ENCODE measurements around the gene GLIS2. TPM values are rescaled to one million over a fixed set of nuclear protein-coding genes. Genes with fewer than 3 reads are reported as not detected.

GLIS2 gene
- total RNA-seq, 1 experiment from 2014 or later = 2.1 TPM

DNA sequence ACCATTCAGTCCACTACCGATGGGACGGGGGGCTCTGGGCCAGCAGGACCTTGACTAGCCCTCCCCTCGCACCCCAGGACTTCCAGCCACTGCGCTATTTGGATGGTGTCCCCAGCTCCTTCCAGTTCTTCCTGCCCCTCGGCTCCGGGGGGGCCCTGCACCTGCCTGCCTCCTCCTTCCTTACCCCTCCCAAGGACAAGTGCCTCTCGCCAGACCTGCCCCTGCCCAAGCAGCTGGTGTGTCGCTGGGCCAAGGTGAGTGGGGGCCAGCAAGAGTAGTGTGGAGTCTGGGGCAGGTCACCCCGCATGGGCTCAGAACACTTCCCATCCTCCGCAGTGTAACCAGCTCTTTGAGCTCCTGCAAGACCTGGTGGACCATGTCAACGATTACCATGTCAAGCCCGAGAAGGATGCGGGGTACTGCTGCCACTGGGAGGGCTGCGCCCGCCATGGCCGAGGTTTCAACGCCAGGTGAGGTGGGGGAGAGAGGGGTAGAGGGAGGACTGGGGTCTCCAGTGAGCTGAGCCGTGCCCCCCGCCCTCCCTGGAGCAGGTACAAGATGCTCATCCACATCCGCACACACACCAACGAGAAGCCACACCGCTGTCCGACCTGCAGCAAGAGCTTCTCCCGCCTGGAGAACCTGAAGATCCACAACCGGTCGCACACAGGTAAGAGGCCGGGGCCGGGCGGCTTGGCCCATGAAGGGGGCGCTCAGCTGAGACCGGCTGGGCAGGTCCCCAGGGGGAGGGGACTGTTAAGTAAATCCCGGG lies 19.0 kb downstream of the GLIS2 start:
- H4K20me1 ChIP-seq (ENCODE audit: low read length) = no peaks in the 10 kb centered on the region
- no peak overlapping the region for H3K4me3 ChIP-seq (ENCODE audit: low read length)
- no peak overlapping the region for H3K9ac ChIP-seq (ENCODE audit: low read length)
- H3K4me1 ChIP-seq (ENCODE audit: insufficient read depth, low read length) = no peaks in the 10 kb centered on the region
- H3F3A ChIP-seq (ENCODE audit: low read length, unreplicated experiment) = no peaks in the 10 kb centered on the region
- intact Hi-C loops (cut with micrococcal nuclease) = no loop called here
- TF ChIP-seq EZH2 (IDR thresholded peaks at IDR 0.05; ENCODE audit: low read length, unreplicated experiment) (no peak), EZH2phosphoT487 (IDR thresholded peaks at IDR 0.05; ENCODE audit: borderline replicate concordance, low read length) (no peak)
- TF ChIP-seq, protein P1, sequence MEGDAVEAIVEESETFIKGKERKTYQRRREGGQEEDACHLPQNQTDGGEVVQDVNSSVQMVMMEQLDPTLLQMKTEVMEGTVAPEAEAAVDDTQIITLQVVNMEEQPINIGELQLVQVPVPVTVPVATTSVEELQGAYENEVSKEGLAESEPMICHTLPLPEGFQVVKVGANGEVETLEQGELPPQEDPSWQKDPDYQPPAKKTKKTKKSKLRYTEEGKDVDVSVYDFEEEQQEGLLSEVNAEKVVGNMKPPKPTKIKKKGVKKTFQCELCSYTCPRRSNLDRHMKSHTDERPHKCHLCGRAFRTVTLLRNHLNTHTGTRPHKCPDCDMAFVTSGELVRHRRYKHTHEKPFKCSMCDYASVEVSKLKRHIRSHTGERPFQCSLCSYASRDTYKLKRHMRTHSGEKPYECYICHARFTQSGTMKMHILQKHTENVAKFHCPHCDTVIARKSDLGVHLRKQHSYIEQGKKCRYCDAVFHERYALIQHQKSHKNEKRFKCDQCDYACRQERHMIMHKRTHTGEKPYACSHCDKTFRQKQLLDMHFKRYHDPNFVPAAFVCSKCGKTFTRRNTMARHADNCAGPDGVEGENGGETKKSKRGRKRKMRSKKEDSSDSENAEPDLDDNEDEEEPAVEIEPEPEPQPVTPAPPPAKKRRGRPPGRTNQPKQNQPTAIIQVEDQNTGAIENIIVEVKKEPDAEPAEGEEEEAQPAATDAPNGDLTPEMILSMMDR (conservative IDR thresholded peaks at IDR 0.05; ENCODE audit: low read depth, low read length) = no peak
- DNase-seq = no peak
- no peak for ATAC-seq
- no TSS peak for BruUV-seq (replicated peaks)
- no peaks in the 10 kb centered on the region for H3K9me2 ChIP-seq (replicated peaks; ENCODE audit: low read length)
- H3K79me2 ChIP-seq (ENCODE audit: low read length) = no peaks in the 10 kb centered on the region
- H2AFZ ChIP-seq (ENCODE audit: low read length) = no peak overlapping the region
- no peaks in the 10 kb centered on the region for H3K36me3 ChIP-seq (ENCODE audit: low read depth, low read length)
- ChIA-PET POLR2A (ENCODE audit: unreplicated experiment) (no interaction called here), CTCF (no interaction called here)
- H3K4me2 ChIP-seq (ENCODE audit: low read length) = no peak overlapping the region
- no peaks in the 10 kb centered on the region for H3K27me3 ChIP-seq (ENCODE audit: low read length)
- no peaks in the 10 kb centered on the region for H3K9me3 ChIP-seq (ENCODE audit: low read length)
- no peak overlapping the region for H3K27ac ChIP-seq (ENCODE audit: low read length)

DNA sequence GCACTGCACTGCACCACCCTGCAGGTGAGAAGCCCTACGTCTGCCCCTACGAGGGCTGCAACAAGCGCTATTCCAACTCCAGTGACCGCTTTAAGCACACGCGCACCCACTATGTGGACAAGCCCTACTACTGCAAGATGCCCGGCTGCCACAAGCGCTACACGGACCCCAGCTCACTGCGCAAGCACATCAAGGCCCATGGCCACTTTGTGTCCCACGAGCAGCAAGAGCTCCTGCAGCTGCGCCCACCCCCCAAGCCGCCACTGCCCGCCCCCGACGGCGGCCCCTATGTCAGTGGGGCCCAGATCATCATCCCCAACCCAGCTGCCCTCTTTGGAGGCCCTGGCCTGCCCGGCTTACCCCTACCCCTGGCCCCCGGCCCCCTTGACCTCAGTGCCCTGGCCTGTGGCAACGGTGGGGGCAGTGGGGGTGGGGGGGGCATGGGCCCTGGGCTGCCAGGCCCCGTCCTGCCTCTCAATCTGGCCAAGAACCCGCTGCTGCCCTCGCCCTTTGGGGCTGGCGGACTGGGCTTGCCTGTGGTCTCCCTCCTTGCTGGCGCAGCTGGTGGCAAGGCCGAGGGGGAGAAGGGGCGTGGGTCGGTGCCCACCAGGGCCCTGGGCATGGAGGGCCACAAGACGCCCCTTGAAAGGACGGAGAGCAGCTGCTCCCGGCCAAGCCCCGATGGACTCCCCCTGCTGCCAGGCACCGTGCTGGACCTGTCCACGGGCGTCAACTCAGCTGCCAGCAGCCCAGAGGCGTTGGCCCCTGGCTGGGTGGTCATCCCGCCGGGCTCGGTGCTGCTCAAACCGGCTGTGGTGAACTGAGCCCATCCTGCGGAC lies 21.1 kb downstream of the GLIS2 start:
- H3K4me2 ChIP-seq (ENCODE audit: low read length) = no peak overlapping the region
- no peaks in the 10 kb centered on the region for H3K9me2 ChIP-seq (replicated peaks; ENCODE audit: low read length)
- no peaks in the 10 kb centered on the region for H3K27me3 ChIP-seq (ENCODE audit: low read length)
- no peaks in the 10 kb centered on the region for H3K9me3 ChIP-seq (ENCODE audit: low read length)
- H3K4me3 ChIP-seq (ENCODE audit: low read length) = no peak overlapping the region
- ATAC-seq = no peak
- DNase-seq = no peak
- TF ChIP-seq, protein P1 (conservative IDR thresholded peaks at IDR 0.05; ENCODE audit: low read depth, low read length) = no peak
- no peak for TF ChIP-seq EZH2 (IDR thresholded peaks at IDR 0.05; ENCODE audit: low read length, unreplicated experiment)
- no peak for TF ChIP-seq EZH2phosphoT487 (IDR thresholded peaks at IDR 0.05; ENCODE audit: borderline replicate concordance, low read length)
- no peaks in the 10 kb centered on the region for H4K20me1 ChIP-seq (ENCODE audit: low read length)
- no peak overlapping the region for H3K9ac ChIP-seq (ENCODE audit: low read length)
- H3F3A ChIP-seq (ENCODE audit: low read length, unreplicated experiment) = no peaks in the 10 kb centered on the region
- no TSS peak for BruUV-seq (replicated peaks)
- no peak overlapping the region for H2AFZ ChIP-seq (ENCODE audit: low read length)
- H3K79me2 ChIP-seq (ENCODE audit: low read length) = no peaks in the 10 kb centered on the region
- intact Hi-C loops (cut with micrococcal nuclease) = no loop called here
- H3K27ac ChIP-seq (ENCODE audit: low read length) = no peak overlapping the region
- H3K36me3 ChIP-seq (ENCODE audit: low read depth, low read length) = no peaks in the 10 kb centered on the region
- no peaks in the 10 kb centered on the region for H3K4me1 ChIP-seq (ENCODE audit: insufficient read depth, low read length)
- CTCF ChIA-PET = no interaction called here
- POLR2A ChIA-PET (ENCODE audit: unreplicated experiment) = no interaction called here
